ENCODE results near the gene EPB41L4B.
"Not testable (repeated sequence)": the region's sequence is repeated elsewhere in the genome, so short reads cannot be mapped to it uniquely, and the experiment has no call there.

Gene EPB41L4B

DNA sequence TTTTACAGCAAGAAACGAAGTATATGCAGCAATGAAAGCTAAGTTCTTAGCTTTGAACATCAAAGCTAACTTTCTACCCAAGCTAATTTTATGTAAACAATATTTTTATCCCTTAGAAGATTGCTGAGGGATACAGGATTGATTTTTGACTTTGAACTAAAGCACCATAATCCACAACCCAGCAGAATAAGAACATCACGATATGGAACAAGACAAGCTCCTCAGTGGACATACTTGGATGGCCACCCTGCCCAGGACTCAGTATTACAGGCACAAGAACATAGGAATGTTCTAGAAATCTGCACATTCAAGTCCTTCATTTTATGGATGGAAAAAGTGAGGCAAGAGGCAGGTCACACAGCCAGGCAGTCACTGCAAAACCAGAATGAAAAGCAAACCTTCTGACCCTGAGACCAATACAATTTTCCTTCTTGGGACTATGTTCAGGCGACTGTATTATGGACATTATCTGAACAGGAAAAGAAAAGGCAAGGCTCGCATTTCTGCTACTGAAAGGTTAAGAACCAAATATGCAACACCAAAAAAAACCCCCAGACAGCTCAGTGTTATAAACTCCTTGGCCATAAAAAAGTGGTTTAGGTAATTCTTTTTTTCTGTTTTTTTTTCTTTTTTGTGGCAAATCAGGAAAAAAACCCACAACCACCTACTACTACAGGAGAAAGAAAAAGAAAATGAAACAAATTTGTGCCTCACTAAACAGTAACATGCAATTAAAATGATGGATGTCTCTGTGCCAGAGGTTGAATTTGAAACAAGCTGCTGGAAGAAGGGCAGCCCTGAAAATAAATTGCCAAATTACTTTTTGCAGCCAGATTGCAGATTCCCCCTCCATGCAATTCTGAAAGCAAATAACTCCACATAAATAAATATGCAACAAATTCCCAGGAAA is 25.4 kb downstream of the EPB41L4B start:
- no peak for DNase-seq

DNA sequence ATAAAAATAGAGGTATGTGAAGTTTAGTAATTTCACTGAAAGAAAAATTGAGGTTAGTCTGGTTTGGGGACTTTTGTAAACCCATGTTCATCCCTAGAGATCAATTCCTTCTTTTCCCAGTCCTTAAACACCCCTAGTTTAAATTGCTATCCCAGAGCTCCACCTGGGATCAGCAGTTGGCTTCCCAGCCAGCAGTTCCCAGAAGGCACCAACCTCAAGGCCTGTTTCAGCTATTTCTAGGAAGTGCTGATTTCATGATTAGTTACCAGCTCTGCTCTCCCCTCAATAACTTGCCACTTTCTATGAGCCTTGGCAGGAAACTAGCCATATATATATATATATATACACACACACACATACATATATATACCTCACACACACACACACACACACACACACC is 30.5 kb downstream of the EPB41L4B start:
- DNase-seq: no peak

DNA sequence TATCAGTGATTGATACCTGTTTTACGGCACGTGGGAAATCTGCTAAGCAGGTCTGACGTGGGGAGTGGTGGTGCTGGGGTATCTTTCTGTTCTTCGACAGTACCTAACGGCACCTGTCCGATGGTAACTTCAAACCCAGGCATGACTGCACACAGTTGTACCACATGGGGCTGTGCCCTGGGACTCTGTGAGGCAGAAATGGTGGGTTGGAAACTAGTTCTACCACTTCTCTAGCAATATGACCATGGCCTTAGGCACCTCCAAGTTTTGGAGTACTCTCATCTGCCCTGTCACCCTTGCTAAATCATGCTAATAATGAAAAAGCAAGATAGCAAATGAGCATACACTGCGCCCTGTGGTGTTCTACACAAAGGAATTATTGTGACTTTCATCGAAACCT is 30.9 kb downstream of the EPB41L4B start:
- DNase-seq: no peak

DNA sequence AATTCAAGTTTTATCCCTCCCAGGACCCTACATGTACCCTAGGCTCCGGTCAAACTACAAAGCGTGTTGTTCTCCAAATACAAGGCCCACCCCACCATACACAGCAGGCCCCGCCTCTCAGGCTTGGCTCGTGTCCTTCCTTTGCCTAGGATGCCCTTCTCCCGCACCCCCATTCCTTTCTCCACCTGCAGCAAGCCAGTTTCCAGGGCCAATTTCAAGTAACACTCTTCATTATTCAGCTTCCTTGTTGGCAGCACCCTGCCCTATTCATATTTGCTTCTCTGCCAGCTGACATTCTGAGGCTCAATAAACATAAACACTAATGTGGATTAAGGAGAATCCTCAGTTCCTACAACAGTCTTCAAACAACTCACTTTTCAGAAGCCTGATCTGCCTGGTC is 31.7 kb downstream of the EPB41L4B start:
- no peak for DNase-seq

DNA sequence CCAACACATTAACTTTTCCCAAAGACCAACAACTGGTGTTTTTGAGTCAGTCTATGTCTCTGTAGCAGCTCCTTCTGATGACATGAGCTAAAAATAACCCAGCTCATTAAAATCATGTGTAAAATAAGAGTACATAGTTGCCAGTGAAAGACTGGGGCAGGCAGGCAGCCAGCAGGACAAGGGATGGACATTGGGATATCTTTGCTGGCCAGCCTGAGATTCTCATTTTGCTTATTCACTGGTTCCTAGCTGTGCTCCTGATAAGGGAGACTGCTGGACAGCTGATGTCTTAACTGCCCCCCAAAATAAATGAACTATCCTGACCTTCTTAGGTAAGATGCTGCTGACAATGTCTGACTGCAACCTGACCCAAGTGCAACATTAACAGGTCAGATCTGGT is 33.9 kb downstream of the EPB41L4B start:
- DNase-seq: no peak

DNA sequence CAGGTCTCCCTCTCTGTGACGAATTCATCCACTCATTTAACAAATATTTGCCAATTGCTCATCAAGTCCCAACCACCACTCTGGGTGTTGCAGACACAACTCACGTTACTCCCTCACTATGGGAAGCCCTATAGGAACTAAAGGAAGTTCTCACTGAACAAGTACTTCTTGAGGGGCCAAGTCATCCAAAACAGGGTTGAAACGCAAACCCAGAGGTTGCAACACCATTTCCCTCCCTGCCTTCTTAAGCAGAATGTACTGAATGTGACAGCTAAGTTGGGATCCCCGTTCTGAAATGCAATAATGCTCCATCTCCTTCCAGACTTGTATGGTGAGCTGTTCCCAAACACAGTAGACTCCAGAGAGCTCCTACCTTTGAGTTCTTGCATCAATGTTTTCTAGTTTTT is 34.3 kb downstream of the EPB41L4B start:
- DNase-seq: no peak

DNA sequence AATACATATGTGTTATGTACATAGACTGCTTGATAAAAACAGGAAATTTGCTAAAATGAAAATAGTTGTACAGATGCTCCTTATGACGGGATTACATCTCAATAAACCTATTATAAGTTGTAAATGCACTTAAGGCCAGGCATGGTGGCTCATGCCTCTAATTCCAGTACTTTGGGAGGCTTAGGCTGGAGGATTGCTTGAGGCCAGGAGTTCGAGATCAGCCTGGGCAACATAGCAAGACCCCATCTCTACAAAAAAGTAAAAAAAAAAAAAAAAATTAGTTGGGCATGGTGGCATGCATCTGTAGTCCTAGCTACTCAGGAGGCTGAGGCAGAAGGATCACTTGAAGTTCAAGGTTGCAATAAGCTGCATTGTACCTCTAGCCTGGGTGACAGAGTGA is 37.2 kb downstream of the EPB41L4B start:
- not testable (repeated sequence) for DNase-seq

DNA sequence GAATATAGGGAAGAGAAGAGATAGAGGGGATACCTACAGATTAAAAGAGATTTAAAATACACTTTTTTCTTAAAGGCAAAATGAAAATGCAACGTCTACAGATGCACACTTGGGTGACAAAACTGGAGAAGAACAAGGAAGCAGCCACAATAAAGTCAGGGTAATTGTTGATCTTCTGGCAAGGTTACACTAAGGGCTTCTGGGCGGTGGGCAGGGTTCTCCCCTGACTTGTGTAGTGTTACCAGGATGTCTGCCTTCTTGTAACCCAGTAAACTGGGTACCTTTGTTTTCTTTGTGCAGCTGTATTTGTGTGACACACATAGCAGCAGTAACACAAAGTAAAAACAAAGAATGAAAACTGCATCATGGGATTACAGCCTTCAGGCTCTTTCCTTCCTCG is 37.8 kb downstream of the EPB41L4B start:
- no peak for DNase-seq

DNA sequence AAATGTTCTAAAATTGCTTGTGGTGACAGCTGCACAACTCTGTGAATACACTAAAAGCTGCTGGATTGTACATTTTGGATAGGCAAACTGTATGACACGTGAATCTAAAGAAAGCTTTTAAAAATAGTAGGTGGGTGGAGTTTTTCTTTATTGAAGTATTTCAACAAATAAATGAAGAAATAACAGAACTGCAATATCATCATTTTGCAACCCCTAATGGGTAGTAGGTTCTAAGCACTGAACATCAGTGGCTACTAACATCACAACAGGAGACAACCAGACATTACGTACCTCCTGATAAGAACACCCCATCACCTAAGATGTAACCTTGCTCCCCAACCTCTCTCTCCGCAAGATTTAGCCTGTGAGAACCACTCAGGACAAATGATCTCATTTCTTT is 38.6 kb downstream of the EPB41L4B start:
- no peak for DNase-seq

DNA sequence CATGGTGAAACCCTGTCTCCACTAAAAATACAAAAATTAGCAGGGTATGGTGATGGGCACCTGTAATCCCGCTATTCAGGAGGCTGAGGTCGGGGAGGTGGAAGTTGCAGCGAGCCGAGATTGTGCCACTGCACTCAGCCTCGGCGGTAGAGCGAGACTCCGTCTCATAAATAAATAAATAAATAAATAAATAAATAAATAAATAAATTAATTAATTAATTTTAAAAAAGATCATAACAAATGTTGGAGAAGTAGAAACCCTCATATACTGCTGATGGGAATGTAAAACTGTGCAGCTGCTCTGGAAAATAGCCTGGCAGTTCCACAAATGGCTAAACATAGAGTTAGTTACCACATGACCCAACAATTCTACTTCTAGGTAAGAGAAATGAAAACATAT is 39.3 kb downstream of the EPB41L4B start:
- DNase-seq: no peak

DNA sequence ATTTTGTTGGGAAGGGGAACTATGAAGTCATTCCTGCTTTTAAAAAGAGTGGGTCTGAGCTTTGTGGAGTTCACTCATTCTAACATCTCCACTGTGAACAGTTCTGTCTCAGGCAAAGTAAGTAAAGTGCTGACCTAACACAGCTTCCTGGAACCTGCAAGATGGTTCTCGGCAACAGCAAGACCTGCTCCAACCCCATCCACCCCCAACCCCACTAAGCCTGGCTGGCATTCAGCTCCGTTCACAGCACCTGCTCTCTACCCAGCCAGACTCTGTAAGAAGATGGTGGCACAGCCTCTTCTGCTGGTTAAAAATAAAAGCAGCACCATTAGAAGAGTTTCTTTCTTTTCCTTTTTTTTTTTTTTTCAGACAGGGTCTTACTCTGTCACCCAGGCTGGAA is 42.0 kb downstream of the EPB41L4B start:
- no peak for DNase-seq

DNA sequence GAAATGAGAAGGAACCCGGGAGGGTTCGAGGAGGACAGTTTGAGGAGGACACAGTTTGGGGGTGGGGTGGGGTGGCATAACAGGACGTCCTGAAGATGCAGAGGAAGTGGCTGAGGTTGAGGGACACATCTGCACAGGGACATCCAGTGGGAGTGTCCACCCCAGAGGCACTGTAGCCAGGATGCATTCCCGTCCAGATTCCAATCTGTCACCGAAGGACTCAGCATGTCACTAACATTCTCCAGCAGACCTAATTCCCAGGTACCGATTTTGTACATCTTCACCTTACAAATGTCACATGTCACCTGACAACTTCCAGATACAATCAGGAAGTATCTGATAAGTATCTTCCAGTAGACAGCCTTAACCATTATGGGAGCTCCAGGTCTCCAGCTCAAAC is 42.6 kb downstream of the EPB41L4B start:
- no peak for DNase-seq

DNA sequence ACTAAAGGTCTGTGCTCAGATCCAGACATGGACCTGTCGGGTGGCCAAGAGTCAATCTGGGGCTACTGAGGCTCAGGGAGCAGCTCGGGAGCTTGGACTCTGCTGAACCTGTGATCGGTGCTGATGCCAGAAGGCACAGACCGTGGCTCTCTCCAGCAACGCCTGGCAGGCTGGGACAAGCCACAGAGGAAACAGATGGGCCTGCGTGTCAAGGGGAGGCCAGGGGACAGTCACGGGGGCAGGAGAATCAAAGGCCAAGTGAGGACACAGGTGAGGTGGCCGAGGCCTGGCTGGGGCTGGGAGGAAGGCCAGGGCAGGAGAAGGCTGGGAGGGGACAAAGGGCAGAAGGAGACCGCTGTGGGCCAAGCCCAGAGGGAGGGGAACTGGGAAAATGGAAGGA is 43.4 kb downstream of the EPB41L4B start:
- no peak for DNase-seq

DNA sequence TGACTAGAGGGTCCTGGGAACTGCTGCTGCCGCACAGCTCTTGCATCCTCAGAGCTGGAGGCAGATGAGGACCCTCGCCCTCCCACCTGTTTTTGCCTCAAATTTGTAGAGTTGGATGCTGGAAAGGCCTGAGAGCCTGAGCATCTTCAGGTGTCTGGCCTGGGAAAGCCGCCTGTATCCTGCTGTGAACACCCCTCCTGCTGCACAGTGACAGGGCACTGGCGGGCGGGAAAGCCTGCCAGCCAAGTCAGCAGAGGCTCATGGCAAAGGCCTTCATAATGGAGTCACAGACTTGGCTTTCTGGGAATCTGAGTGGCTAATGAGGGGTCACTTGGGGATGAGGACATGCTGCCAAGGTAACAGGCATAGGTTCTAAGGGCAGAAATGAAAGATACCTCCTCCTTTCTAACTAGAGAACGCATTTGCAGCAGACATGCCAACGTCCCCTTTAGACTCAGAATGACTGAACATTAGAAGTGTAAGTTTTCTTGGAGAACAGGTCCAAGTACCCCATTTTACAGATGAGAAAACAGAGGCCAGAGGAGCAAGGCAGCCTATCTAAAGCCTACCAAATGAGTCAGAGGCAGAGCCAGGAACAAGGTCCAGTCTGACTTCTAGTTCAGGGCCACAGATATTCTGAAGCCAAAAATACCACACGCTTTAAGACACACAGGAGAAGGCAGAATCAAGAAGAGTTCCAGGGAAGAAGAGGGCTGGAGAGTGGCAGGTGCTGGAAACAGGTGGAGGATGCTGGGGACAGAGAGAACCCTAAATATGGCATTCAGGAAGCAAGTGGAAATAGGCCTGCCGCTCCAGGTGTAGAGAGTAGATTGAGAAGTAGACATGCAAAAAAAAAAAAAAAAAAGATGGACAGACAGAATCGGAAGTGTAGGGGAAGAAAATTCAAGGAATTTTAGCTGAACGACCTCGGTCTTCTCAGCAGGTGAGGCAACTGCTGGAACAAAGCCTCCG is 44.1 kb downstream of the EPB41L4B start:
- no peak for DNase-seq

DNA sequence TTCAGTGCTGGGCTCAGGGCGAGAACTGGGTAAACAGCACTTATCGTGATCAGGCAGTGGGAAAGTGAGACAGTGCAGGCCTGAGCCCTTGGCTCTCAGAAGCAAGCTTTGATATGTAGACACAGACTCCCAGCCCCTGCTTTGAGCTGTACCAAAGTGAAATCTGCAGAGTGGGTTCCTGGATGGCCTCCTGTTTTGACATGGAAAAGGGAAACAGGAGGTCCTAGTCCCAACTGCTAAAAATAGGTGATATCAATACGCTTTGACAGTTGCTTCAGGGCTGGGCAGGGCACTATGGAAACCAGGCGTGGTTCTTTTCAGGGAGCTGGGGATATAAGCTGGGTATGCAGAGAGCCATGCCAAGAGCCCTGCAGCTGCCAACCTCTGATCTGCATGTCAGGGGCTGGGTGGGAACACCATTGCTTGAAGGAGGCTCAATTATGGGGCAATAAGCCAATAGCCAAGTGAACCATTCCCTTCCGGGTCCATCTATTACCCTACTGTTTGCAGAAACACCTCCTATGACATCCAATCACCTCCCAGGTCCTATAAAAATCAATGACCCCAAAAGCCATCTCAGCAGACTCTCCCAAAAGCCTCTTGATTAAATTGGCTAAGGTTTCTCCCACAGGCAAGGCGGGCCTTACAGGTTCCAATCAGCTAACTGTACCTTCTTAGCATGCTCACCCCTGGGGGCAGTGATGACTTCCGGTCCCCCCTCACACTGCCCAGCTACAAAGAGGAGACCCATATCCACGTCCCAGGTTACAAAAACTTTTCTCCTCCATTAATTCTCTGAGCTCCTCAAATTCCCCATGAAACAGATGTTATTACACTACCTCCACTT is 45.8 kb downstream of the EPB41L4B start:
- no peak for DNase-seq

DNA sequence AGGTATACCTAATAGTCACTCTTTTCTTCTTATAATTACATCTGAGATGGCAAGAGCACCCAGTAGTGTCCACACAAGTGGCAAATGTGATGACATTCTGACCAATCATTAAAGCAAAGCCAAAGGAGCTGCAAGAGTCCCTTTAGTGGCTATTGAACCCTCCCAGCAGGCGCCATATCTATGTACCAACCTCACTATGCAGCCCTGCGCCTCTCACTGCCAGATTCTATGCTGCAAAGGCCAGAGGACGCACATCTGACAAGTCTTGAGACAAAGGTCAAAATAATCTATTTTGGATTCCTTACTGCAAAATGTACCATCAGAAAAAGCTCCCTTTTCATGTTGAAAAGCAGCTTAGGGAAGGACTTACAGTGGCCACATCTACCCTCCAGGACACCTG is 47.0 kb downstream of the EPB41L4B start:
- DNase-seq: no peak

DNA sequence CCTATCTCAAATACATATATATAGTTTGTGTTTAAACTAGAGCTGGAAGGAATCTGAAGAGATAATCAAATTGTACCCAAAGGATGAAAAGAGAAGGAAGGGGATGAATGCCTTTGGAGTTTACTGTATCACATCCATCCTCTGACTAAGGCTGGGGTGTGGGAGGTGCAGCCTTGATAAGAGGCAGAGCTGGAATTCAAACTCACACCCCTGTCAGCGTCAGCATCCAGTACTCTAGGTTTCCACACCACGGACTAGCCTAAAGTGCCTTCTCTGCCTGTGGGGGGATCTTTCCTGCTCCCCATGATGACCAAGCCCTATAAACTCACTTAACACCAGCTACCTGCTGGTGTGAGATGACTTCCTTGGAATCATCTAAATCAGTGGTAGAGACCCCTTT is 48.1 kb downstream of the EPB41L4B start:
- no peak for DNase-seq

DNA sequence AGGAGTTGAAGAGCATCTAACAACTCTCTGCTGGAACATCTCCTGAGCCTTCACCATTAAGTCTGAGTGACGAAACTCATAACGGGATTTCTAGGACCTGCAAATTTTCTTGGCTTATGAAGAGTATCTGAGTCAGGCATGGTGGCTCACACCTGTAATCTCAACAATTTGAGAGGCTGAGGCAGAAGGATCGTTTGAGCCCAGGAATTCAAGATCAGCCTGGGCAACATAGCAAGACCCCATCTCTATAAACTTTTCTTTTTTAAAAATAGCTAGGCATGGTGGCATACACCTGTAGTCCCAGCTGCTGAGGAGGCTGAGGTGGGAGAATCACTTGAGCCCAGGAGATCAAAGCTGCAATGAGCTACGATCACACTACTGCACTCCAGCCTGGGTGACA is 48.8 kb downstream of the EPB41L4B start:
- DNase-seq: no peak

DNA sequence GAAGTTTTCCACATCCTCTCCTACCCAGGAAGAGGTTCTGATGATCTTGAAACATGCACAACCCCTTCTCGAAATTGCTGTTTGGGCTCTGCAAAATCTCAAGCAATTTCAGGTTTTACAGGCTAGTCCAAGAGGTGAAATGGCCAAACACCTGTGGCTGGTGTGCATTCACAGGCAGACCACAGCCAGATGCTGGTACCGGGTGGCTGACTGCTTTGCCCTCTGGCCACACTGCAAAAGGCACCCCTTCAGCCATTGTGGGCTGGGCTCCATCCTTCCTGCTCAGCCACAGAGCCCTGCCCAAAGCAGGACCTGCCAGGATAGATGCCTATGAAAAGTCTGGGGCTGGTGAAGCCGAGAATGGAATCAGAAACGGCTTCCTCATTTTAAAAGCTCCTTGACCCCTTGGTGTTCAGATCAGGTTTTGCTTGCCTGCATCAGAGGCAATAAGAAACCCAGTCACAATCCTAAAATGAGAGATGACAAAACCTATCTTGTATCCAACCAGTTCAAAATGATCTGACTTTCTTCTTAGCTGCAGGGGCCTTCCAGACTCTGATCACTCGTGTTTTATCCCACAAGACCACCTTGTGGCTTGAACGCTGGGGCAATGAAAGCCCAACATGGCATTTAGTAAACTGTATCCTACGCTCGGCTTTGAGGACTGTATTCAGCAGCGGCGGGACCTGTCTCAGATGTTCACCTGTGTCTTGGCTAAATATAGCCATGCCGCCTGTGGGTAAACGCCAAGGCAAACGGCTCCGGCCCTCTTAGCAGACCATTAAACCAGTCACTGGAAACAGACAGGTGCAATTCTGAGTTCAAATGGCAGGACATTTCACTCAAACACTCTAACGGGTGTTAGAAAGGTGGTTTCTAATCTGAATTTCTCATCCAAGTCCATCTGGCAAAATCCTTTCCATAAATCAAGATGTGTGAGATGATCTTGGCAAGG is 49.6 kb downstream of the EPB41L4B start:
- DNase-seq: no peak

DNA sequence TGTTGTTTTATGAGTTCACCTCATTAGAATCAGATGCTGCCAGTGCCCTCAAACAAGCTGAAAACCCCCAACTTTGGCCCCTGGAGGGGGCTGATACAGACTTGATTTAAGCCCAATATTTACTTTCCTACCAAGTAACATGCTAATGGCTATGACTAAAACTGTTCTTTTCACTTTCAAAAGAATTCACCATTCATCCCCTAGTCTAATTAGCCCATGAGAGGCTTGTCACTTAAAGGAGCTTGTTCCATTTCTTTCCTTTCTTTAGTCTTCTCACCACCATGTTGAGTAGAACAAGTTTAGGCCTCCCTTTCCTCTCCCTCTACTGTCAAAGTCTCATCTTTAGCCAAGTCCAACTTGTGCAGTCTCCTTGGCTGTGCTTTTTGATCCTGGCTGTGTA is 50.4 kb downstream of the EPB41L4B start:
- no peak for DNase-seq

DNA sequence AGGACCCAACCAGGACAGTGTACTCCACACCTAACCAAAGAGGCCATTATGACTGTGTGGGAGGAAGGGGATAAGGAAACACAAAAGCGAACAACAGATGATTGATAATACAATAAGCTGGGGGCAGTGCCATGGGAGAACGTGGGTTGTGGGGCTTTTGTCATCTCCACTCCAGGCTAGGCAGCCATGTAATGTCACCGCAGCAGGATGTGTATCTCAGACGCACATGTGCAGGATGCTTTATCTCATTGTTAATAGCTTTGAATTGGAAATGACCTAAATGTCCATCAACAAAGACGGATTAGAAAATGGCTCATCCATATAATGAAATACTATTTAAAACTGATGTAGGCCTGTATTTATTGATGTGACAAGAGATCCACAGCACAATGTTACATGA is 51.0 kb downstream of the EPB41L4B start:
- DNase-seq: no peak

DNA sequence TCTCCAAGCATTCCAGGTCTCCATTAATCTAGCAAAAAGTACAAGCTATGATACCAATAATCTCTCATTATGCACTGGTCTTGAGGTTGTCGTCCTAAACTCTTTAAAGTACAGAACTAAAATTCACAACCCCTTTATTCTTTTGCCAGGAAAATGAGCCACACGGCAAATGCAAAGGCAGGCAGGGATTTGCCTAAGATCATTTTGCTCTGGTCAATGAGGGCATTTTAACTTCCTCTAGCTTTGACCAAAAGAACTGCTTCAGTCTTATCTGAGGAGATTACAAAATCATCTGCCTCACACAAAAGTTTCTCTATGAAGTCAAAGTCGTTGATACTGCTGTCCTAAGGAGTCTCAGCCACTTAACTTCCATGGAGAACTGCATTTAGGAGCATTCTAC is 51.8 kb downstream of the EPB41L4B start:
- no peak for DNase-seq

Measured in activated effector memory CD4-positive, alpha-beta T cell treated with anti-CD3 and anti-CD28 coated beads, Interleukin-2, amount 50 U/mL, for 16 hours (primary cell).